Liver (tissue), 3 donors: ENCODE results near the gene LGALS4.

Experiments used
- CTCF ChIP-seq: fragments of 150-350 bp; IDR thresholded peaks from 2 replicates; pipeline ENCODE4 v1.5.1; 2017; ENCODE audit warnings: improper control_type of control experiment, low read depth, low read length; ENCODE audit not compliant: missing input control
- EGR1 ChIP-seq, 2 donors: IDR thresholded peaks; 2 replicates each; pipeline ENCODE4 v1.6.1; 2016 to 2018; ENCODE audit warnings: antibody characterized with exemption in 2 of 2, low read depth in 2 of 2
- RAD21 ChIP-seq, 2 donors: IDR thresholded peaks; 2 replicates each; pipeline ENCODE4 v1.6.1; 2016; ENCODE audit warnings: antibody characterized with exemption in 2 of 2, mild to moderate bottlenecking in 2 of 2
- donor health status: healthy.
- donor health status: healthy.

GRCh38 chr19:38817081-38817480 is 4.3 kb upstream of the LGALS4 start:
- no peak for TF ChIP-seq CTCF
- TF ChIP-seq RAD21 (IDR thresholded peaks at IDR 0.05), result no peak
- TF ChIP-seq EGR1 (IDR thresholded peaks at IDR 0.05; ENCODE audit: low read depth in 2 of 2), result no peak
